ENCODE results near the gene BRD1.
A peak's percentile ranks its signal among the peaks of the same experiment; 100 is the strongest.
"Not testable (repeated sequence)": the region's sequence is repeated elsewhere in the genome, so short reads cannot be mapped to it uniquely, and the experiment has no call there.

Gene BRD1

DNA sequence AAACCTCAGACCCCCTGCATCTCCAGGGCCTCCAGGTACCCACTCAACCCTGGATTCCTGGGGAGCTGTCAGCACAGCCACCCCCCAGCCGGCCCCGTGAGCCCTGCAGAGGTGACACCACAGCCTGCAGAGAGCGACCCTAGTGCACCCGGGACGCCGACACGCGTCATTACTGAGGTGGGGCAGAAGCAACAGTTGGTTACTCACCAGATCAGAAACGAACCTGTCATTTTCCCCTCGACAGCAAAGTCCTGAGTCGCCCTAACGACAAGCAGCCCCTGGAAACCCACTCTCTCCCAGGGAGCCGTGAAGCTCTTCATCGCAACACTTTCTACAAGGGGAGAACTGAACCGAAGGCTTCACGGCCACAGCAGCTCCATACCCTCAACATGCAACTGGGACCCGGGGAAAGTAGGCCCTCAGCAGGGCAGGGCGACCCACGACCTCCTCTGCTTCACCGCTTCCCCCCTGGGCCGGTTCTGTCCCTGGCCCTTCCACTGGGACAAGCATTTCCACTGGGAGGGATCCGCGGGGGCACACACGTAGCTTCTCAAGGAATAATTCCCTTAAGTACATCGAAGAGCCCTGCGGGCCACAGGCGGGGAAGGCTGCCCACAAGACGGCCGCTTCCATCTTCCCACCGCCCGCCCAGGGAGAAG lies 1.6 kb downstream of the BRD1 start:
- peak; percentile 76 for DNase-seq

DNA sequence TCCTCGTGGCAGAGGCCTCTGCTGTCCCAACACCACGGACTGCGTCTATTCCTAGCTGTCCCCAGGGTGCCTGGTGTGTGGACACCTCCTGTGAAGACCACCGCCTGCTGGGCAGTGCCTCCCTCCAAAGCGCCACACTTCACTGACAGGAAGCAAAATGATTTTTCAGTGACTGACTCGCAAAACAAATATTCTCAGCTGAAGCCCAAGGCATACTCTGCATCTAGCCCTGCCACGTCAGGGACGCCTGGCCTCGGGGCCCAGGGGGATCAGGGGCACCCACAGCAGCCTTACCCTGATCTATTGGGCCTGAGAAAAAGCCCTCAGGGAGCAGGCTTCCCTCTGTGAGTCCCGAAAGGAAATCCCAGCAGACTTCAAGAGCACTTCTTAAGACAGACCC lies 2.2 kb downstream of the BRD1 start:
- no peak for DNase-seq

DNA sequence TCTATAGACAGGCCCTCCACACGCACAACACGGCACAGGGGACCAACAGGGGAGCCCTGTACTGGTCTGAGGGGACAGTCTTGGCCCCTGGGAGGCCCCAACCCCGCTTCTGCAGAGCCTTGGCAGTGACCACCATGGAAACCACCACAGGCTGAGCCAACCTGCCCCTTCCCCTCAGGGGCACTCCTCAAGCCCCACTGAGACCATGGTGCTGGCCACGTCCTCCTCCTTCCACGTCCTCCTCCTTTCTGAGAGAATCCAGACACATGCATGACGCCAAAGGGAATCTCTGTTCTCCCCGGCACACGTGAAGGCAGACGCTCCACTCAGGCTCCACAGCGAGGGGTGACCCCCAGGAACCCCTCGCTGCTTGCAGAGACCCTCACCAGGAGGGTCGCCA lies 2.7 kb downstream of the BRD1 start:
- no peak for DNase-seq

DNA sequence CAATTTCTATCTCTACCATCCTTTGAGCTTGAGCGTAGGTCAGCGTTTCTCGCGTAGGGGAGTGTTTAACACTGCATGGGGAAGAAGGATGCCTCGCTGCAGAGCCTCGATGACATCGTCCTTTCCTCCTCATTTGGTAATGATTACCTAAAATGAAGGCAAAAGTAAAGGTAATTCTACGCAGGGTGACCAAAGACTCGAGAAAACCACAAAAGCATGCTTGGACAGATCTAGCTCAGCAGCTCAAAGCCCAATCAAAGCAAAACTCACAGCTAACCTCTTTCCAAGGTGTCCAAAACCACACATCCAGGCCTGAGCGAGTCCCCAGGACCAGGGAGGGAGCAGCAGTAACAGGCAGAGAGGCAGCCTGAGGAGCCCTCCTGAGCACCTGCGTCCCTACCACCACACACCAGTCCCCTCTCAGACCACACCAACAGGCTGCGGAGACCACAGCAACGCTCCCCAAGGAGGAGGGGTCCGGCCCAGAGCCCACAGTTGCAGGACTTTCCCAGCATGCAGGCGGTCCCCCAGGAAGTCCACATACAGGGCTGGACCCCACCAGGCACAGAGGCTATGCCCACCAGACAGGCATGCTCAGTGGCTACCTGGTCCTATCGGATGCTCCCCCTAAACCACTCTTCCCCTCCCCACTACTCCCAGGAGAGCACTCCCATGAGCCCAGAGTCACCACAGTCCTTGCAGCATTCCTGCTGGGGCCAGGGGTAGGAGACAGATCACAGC lies 3.3 kb downstream of the BRD1 start:
- no peak for DNase-seq

DNA sequence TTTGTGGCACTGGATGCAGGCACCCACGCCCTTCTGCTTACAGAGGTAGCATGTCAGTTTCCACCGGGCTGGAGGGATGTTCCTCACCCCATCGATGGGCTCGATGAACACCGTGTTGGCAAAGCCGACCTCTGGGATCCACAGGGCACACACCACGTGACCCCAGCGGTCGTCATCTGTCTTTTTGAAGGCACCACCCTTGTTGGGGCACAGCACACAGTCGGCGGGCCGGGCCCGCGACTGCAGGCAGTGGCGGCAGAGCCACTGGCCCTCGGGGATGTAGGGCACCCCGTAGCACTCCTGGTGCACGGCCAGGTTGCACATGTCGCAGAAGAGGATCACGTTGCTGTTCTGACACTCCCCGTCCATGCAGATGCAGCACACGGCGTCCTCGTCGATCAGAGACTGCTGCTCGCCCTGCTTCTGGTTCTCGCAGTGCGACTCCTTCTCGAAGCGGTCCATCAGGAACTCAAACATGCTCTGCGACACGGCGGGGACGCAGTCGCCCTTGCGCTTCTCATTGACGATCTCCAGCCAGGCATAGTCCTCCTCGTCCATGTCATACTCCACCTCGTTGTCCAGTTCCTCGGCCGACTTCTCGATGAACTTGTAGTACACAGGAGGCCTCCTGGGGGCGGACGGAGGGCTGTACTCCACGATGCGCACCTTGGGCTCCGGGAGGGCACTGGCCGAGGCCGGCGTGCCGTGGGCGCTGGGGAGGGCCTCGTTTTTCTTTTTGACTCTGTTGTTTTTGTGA lies 4.2 kb downstream of the BRD1 start:
- no peak for DNase-seq

DNA sequence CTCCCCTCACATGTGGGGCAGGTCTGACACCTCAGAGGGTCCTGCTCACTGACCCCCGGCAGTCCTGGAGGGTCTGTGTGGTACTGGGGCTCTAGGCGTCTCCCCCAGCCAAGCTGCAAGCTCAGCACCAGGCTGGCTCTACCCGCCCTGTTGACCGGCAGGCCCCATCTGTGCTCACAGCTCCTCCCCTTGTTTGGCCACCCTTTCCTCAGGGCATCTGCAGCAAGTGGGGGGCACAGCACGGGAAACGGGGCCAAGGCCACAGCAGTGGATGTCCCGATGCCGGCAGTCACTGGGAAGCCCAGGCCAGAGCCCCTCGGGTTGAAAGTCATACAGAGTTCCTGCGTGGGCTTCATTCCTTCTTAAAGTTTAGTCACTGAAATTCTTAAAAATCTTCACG lies 5.9 kb downstream of the BRD1 start:
- not testable (repeated sequence) for DNase-seq

DNA sequence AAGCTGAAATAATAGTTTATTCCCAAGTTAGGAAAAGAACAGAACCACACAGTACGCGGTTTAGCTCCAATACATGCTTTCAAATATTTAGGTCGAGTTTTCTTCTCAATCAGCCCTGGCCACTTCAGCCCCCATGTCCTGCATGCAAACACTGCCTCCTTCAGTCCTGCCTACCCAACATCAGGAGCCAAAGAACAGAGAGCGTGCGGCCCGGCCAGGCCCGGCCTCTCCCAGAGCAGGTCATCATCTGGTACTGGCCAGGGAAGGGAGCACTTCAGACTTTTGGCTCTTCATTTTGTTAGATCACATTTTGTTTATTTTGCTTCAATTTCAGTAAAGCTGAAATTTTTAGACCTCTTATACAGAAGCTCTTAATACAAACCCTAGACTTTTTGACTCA lies 6.7 kb downstream of the BRD1 start:
- no peak for DNase-seq

DNA sequence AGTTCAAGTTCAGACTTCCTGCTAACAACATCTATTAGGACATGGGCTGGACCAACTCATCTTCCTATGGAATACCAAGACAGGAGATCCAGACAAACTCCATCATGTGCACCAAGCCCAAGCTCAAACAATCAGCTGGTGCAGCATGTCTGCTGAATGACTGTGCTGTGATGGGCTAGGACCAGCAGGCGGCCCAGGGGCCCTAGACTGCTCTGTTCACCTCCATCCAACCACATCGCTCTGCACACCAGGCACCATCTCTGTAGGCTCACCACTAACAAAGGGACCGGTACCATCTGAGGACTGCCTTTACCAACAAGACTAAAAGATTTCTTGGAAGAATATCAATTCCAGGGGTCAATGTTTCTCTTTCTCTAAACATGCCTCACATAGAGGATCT lies 10.3 kb downstream of the BRD1 start:
- DNase-seq: no peak

DNA sequence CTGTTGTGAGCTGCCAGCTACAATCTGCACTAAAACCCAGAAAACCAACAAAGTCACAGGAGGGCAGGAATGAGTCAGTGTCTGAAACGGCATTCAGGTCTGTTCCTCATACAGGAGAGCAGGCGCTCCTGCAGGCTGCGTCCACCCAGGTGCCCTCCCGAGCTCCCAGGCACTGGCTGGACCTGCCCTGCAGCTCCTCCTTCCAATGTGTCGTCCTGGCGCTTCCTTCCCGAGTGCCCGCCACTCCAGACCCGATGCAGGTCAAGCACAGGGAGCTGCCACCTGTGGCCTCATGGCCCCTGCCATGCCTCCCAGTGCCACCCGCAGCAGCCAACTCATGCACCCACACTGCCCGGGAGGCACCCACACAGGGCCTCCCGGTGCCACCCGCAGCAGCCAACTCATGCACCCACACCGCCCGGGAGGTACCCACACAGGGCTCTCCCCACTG lies 12.0 kb downstream of the BRD1 start:
- DNase-seq: no peak

DNA sequence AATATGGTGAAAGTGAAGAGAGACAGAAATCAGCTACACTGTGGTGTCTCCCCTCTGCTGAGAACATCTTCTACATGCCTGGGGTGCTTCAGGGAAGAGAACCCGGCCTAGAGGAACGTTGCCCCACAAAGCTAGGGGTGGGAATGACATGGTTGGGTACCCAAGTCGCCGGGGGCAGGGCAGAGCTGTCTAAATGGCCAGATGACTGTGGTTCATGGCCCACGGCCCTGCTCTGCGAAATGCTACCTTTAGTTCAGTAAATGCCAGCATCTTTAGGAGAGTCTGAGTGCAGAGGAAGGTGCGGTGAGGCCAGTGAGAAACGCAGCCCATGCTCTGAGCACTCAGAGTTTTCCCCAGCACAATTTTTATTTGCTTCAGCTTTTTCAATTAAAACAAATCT lies 12.8 kb downstream of the BRD1 start:
- no peak for DNase-seq

DNA sequence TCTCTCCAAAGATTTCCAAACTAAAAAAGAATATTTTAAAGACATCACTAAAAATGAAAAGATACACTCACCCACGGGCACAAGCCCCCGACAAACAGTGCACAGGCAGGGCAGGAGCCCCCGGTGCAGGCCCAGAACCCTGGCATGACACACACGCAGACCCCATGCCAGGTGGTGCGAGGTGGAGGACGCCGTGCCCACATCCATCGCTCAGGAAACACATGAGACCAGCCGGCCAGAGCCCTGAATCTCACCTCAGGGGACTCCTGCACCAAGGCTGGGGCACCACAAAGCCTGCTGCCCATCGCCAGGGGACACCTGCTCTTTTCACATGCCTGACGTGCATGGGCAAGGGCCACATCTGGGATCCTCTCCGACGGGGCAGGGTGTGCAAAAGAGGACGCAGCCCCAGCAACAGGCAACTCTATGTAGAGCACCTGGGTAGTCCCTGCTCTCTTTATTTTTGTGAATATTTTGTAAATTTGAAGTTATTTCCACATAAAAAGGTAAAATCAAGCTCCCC lies 13.4 kb downstream of the BRD1 start:
- no peak for DNase-seq

DNA sequence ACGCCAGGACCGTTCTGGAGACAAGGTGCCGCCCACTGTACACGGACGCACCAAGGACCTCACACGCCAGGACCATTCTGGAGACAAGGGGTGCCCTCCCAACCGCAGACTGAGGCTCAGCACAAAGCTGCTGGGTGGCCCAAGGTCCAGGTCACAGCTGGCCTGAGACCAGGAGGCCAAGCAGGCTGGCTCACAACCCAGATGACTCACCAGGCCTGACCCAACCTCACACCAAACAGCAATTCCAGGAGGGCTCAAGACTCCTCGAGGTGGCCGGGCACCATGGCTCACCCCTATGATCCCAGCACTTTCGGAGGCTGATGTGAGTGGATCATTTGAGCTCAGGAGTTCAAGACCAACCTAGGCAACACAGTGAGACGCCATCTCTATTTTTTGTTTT lies 14.8 kb downstream of the BRD1 start:
- DNase-seq: no peak

DNA sequence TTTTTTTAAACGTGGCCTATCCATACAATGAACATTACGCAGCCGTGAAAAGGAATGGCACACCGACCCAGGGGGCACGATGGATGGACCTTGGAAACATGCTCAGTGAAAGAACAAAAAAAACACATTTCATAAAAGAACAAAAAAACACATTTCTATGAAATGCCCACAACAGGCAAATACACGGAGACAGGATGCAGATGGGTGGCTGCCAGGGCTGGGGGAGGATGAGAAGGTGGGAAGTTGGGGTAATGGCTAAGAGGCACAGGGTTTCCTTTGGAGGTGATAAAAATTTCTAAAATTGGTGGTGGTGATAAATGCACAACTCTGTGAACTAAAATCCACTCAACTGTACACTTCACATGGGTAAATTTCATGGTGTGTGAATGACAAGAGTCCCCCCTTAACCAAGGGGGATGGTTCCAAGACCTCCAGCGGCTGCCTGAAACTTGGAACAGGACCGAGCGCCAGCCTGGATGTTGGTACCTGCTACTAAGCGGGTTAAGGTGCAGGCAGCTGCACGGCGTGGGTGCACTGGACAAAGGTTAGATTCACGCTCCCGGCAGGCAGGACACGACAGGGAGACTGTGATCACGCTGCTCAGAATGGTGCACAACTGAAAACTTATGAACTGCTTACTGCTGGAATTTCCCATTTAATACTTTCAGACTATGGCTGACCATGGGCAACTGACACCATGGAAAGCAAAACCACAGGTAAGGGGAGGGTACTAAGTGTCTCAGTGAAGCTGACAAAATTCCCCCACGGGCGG lies 16.5 kb downstream of the BRD1 start:
- DNase-seq: no peak

DNA sequence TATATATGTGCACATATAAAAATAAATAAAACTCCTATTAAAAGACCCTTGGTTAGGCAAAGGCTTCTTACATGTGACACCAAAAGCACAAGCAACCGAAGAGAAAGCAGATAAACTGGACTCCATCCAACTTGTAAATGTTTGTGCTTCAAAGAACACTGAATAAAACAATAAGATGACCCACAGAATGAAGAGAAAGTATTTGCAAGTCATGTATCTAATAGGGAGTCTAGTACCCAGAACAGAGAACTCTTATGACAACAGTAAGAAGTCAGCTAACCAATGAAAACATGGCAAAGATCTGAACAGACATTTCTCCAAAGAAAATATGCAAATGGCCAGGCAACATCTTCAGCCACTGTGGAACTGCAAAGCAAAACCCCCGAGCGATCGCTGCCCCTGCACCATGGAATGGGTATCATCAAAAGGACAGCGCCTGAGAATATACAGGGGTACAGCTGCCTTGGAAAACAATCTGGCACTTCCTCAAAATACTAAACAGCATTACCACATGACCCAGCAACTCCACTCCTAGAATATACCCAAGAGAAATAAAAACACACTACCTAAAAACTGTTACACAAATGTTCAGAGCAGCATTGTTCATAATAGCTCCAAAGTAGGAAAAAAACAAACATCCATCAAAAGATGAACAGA lies 17.2 kb downstream of the BRD1 start:
- no peak for DNase-seq

DNA sequence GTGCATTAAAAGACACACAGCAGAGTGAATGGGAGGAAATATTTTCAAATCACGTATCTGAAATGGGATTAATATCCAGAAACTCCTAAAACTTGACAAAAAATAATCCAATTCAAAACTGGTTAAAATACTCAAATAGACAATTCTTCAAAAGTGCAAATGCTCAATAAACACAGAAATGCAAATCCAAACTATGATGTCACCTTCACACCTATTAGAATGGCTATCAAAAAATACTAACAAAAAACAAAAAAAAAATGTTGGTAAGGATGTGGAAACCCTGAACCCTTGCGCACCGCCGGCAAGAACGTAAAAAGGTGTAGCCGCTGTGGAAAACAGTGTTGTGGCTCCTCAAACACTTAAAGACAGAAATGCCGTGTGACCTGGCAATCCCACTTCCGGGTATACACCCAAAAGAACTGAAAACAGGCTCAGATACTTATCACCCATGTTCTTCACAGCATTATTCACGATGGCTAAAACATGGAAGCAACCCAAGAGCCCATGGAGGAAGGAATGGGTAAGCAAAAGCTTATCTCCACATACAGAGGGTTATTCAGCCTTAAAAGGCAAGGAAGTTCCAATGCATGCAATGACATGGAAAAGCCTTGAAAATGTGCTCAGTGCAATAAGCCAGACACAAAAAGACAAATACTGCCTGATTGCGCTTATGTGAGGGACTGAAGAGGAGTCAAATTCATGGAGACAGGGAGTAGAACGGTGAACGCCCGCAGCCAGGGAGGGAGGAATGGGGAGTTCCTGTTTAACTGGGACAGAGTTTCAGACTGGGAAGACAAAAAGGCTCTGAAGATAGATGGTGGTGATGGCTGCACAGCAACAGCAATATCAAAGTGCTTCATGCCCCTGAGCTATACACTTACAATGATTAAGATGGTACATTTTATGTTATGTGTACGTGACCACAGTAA lies 19.6 kb downstream of the BRD1 start:
- peak; percentile 46 for DNase-seq

DNA sequence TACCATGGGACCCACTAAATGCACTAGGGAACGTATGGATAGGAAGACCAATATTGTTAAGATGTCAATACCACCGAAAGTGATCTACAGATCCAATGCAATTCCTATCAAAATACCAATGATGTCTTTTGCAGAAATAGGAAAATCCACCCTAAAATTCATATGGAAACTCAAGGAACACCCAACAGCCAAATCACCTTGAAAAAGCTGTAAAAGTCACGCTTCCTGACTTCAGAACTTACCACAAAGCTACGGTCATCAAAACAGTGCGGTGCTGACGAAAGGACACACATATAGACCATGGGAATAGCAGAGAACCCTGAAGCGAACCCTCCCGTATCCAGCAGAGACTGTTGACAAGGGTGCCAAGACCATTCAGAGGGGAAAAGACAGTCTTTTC lies 20.5 kb downstream of the BRD1 start:
- no peak for DNase-seq

DNA sequence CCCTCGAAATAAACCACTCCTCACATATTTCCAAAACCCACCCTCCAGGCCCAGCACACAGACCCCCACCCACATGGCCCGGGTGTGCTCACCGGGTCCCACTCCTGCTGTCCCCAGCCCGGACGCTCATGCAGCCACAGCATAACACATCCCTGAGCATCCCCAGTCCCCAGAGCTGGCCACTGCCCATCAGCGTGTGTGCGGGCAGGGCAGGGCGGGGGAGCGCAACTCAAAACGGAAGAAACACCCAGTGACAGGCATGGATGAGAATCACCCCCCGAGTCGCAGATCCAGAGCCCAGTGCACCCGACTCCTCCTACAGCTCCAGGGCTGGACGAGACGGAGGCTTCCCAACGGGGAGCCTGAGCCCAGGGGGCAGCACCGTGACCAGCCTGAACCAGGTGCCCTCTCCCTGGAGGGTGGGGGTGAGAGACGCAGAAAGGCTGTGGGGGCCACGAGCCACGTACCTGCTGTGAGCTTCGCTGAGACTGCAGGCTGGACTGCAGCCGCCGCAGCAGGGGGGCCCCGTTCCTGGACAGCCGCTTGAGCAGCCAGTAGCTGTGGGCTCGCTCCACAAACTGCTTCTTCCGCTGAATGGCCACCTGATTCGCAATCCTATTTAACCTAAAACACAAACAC lies 23.8 kb downstream of the BRD1 start:
- no peak for DNase-seq

DNA sequence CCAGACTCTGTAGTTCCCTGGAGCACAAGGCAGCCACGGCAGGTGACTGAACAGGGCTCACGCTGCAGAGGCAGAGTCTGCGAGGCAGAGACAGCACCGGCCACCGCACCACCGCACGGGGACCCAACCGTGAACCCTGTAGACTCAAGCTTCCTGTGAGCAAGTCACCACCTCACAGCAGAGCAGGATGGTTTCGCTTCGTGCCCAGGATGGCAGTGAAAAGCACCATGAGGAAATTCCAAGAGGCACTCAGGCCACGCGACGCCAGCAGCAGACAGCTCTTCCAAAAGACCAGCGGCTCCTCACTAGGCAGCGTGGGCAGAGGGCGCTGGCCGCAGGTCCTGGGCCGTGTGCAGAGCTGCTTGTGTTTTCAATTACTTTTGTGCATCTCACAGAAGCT lies 24.5 kb downstream of the BRD1 start:
- DNase-seq: no peak

DNA sequence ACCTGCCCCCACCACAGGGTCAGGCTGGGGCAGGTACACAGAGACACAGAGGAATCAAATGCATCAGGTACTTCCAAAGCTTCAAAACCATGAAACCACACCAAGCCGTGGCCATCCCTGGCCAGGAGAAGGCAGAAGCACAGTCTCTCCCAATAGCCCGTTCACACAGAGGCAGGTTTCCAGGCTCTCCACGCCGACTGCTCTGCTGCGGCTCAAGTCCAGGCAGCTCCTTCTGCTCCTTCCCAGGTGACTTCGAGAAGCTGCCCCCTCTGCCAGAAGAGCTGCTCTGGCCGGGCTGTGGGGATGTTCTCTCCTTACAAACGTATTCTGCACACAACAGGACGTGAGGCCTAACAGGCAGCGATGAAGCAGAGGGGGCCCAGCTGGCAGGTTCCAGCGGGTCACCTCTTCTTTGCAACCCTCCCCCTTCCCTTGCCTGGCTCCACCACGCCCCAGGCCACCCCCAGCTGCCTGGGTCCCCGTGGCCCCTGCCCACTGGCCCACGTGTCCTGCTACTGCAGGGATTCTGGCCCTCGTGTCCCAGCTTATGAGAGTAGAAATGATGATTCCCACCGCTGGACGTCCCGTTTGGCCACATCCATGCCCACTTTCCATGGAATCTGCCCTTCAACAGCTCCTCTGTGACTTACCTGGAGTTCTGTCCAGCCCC lies 26.1 kb downstream of the BRD1 start:
- no peak for DNase-seq

Data from activated T-cell treated with anti-CD3 and anti-CD28 coated beads, Interleukin-2, amount 50 U/mL, for 1 hour (primary cell).